Measurements from ENCODE around the gene VWC2L. TPM values are rescaled to one million over a fixed set of nuclear protein-coding genes. Genes with fewer than 3 reads are reported as not detected.

The VWC2L gene
- total and polyA plus RNA-seq, 2 of the 8 experiments (the other 6 are each of a cell fraction or from before 2014, with no cell fraction given), result not detected

- H3K9me3 ChIP-seq (ENCODE audit: insufficient read depth in 2 of 2, low read depth in 1 of 2, low read length in 1 of 2), result no peaks in the 10 kb centered on the region
- no peak overlapping the region for H4K91ac ChIP-seq (replicated peaks; ENCODE audit: insufficient read length, low read length)
- 95% methylated on average over 2 of the region's 2 CpGs; no CpG with 5 or more reads in 1 of the 2 experiments for WGBS, 2 experiments (ENCODE audit: extremely low coverage in 1 of 2, insufficient coverage in 1 of 2, insufficient read length in 1 of 2, insufficient replicate concordance in 2 of 2, low coverage in 1 of 2, low lambda C conversion rate in 2 of 2, missing lambda C conversion rate in 1 of 2)
- no peak overlapping the region for H4K5ac ChIP-seq (ENCODE audit: insufficient read length, low read depth, low read length)
- H3K4me1 ChIP-seq (replicated peaks in 1 of 4; ENCODE audit: control insufficient read depth in 3 of 4, insufficient read depth in 4 of 4, low read length in 3 of 4), result peaks cover 0 to 3% (median 0%) of the 10 kb centered on the region in 4 experiments; a peak in 1 of 7 replicates
- H2BK5ac ChIP-seq (ENCODE audit: low read depth, low read length), result no peak overlapping the region
- no peak overlapping the region for H3K4ac ChIP-seq (replicated peaks; ENCODE audit: insufficient read length, low read depth, low read length)
- no peak overlapping the region for H3K4me3 ChIP-seq (ENCODE audit: extremely low read depth in 1 of 4, insufficient read depth in 2 of 4, low read depth in 3 of 4, low read length in 4 of 4)
- H3K36me3 ChIP-seq (ENCODE audit: control insufficient read depth in 2 of 4, insufficient read depth in 4 of 4, low read length in 3 of 4), result no peaks in the 10 kb centered on the region
- H4K20me1 ChIP-seq (replicated peaks in 1 of 2; ENCODE audit: control insufficient read depth in 1 of 2, insufficient read depth in 2 of 2, low read length in 2 of 2), result no peaks in the 10 kb centered on the region
- no peak overlapping the region for H4K8ac ChIP-seq (ENCODE audit: extremely low read depth, insufficient read depth, low read length)
- H2BK12ac ChIP-seq (ENCODE audit: low read depth, low read length), result no peak overlapping the region
- no peaks in the 10 kb centered on the region for H3K79me2 ChIP-seq (ENCODE audit: control insufficient read depth in 1 of 2, insufficient read depth in 2 of 2, low read length in 2 of 2)
- no peak overlapping the region for H3K14ac ChIP-seq (ENCODE audit: insufficient read length)
- CTCF ChIA-PET (ENCODE audit: partially characterized antibody), result interaction anchor here (0.9 kb wide), 1 partner anchor 17 kb away, joined by 3 read pairs; no protein-coding TSS in a partner anchor
- H2BK20ac ChIP-seq (ENCODE audit: low read length), result no peak overlapping the region
- no peak for FAIRE-seq
- H3K79me1 ChIP-seq (ENCODE audit: low read depth, low read length), result no peaks in the 10 kb centered on the region
- POLR2A ChIA-PET (ENCODE audit: partially characterized antibody), result no interaction called here
- H2BK15ac ChIP-seq (ENCODE audit: low read length), result no peak overlapping the region
- no peak overlapping the region for H3K23ac ChIP-seq (ENCODE audit: insufficient read length)
- H3K27me3 ChIP-seq (replicated peaks in 1 of 4; ENCODE audit: control insufficient read depth in 3 of 4, extremely low read depth in 1 of 4, insufficient read depth in 3 of 4, low read length in 3 of 4), result no peaks in the 10 kb centered on the region
- H3K18ac ChIP-seq (ENCODE audit: extremely low read depth, low read length), result no peak overlapping the region
- no peak overlapping the region for H2AFZ ChIP-seq (ENCODE audit: low read length)
- no peak overlapping the region for H3K56ac ChIP-seq (replicated peaks; ENCODE audit: insufficient read length, low read depth, low read length)
- no peak overlapping the region for H3K4me2 ChIP-seq (ENCODE audit: insufficient read depth in 1 of 2, low read depth in 2 of 2, low read length in 2 of 2)
- H3K23me2 ChIP-seq (ENCODE audit: low read depth, low read length), result no peaks in the 10 kb centered on the region
- DNase-seq (ENCODE audit: low read depth in 1 of 2, low spot score in 2 of 2), result no peak
- no peak overlapping the region for H2AK5ac ChIP-seq (ENCODE audit: low read depth, low read length)
- no peak overlapping the region for H3K9ac ChIP-seq (replicated peaks in 1 of 4; ENCODE audit: extremely low read depth in 1 of 4, low read depth in 3 of 4, low read length in 3 of 4)
- H2BK120ac ChIP-seq (replicated peaks; ENCODE audit: low read depth, low read length), result no peak overlapping the region
- H3K27ac ChIP-seq (ENCODE audit: low read depth, low read length), result no peak overlapping the region
- TF ChIP-seq BRCA1 (IDR thresholded peaks at IDR 0.05; ENCODE audit: low read depth, low read length) (no peak), NRF1 (IDR thresholded peaks at IDR 0.05; ENCODE audit: low read depth, low read length) (no peak), ZNF274 (IDR thresholded peaks at IDR 0.05; ENCODE audit: borderline replicate concordance, extremely low read depth, low read length) (no peak), HDAC2 (IDR thresholded peaks at IDR 0.05; ENCODE audit: borderline replicate concordance in 1 of 2, low read depth in 2 of 2, low read length in 2 of 2) (no peak), SP4 (IDR thresholded peaks at IDR 0.05; ENCODE audit: low read length) (no peak), JUND (IDR thresholded peaks at IDR 0.05; ENCODE audit: low read length) (no peak), HDAC6 (IDR thresholded peaks at IDR 0.05; ENCODE audit: low read depth, low read length) (no peak), ASH2L (IDR thresholded peaks at IDR 0.05; ENCODE audit: low read length) (no peak), RAD21 (IDR thresholded peaks at IDR 0.05 in 1 of 2, conservative IDR thresholded peaks at IDR 0.05 in 1 of 2; ENCODE audit: low read depth in 2 of 2, low read length in 2 of 2) (no peak), TCF12 (IDR thresholded peaks at IDR 0.05; ENCODE audit: low read depth, low read length) (no peak)
- TF ChIP-seq, protein P1, sequence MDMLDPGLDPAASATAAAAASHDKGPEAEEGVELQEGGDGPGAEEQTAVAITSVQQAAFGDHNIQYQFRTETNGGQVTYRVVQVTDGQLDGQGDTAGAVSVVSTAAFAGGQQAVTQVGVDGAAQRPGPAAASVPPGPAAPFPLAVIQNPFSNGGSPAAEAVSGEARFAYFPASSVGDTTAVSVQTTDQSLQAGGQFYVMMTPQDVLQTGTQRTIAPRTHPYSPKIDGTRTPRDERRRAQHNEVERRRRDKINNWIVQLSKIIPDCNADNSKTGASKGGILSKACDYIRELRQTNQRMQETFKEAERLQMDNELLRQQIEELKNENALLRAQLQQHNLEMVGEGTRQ (IDR thresholded peaks at IDR 0.05; ENCODE audit: low read length), result no peak
- TF ChIP-seq, protein P2, sequence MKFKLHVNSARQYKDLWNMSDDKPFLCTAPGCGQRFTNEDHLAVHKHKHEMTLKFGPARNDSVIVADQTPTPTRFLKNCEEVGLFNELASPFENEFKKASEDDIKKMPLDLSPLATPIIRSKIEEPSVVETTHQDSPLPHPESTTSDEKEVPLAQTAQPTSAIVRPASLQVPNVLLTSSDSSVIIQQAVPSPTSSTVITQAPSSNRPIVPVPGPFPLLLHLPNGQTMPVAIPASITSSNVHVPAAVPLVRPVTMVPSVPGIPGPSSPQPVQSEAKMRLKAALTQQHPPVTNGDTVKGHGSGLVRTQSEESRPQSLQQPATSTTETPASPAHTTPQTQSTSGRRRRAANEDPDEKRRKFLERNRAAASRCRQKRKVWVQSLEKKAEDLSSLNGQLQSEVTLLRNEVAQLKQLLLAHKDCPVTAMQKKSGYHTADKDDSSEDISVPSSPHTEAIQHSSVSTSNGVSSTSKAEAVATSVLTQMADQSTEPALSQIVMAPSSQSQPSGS (IDR thresholded peaks at IDR 0.05; ENCODE audit: low read length), result no peak
Measured at GRCh38 chr2:214482728-214483127, 71.9 kb downstream of the VWC2L start.

All from H1 (cell line).